ENCODE results near the gene NEK10. TPM values are rescaled to one million over a fixed set of nuclear protein-coding genes. Genes with fewer than 3 reads are reported as not detected.

NEK10 gene
- total and polyA plus RNA-seq, 2 of the 13 experiments (the other 11 are each of a cell fraction or from before 2014, with no cell fraction given), result 2.8 to 14.2 TPM

- no peak for TF ChIP-seq CAMTA2 (CRISPR knock-in tag; IDR thresholded peaks at IDR 0.05; ENCODE audit: borderline replicate concordance)
- peak; percentile 92; the same call in 1 of the 2 replicates for TF ChIP-seq TEF (CRISPR knock-in tag; IDR thresholded peaks at IDR 0.05)
- TF ChIP-seq KAT2B (IDR thresholded peaks at IDR 0.05; ENCODE audit: borderline replicate concordance, low read depth, low read length), result no peak
- no peak for TF ChIP-seq ZNF383 (CRISPR knock-in tag; IDR thresholded peaks at IDR 0.05; ENCODE audit: borderline replicate concordance)
- peak; percentile 100 for TF ChIP-seq FOXJ3 (CRISPR knock-in tag; IDR thresholded peaks at IDR 0.05; ENCODE audit: borderline replicate concordance)
- TF ChIP-seq GLMP (CRISPR knock-in tag; IDR thresholded peaks at IDR 0.05; ENCODE audit: borderline replicate concordance), result no peak
- TF ChIP-seq ZNF562 (CRISPR knock-in tag; IDR thresholded peaks at IDR 0.05; ENCODE audit: borderline replicate concordance), result 0 out of 2 replicates have a peak, but pooled peaks have one; percentile 9
- TF ChIP-seq MNT (IDR thresholded peaks at IDR 0.05), result peak; percentile 50
- TF ChIP-seq TP53 (CRISPR knock-in tag; conservative IDR thresholded peaks at IDR 0.05), result peak; percentile 82
- peak; percentile 74 for TF ChIP-seq ZBTB21 (CRISPR knock-in tag; IDR thresholded peaks at IDR 0.05)
- TF ChIP-seq NBN (conservative IDR thresholded peaks at IDR 0.05), result no peak
- peak; percentile 38; the same call in 1 of the 2 replicates for TF ChIP-seq ARNT2 (CRISPR knock-in tag; IDR thresholded peaks at IDR 0.05; ENCODE audit: low read depth)
- TF ChIP-seq ARID5B (CRISPR knock-in tag; IDR thresholded peaks at IDR 0.05), result peak; percentile 100
- TF ChIP-seq ZNF124 (CRISPR knock-in tag; IDR thresholded peaks at IDR 0.05), result peak; percentile 49; the same call in 1 of the 2 replicates
- peak; percentile 86 for TF ChIP-seq SSRP1 (CRISPR knock-in tag; IDR thresholded peaks at IDR 0.05)
- peak; percentile 83; the same call in 1 of the 2 replicates for TF ChIP-seq MIER2 (CRISPR knock-in tag; IDR thresholded peaks at IDR 0.05)
- no peak for TF ChIP-seq PHF5A (CRISPR knock-in tag; IDR thresholded peaks at IDR 0.05; ENCODE audit: low read depth, unreplicated experiment)
- TF ChIP-seq ZMAT3 (CRISPR knock-in tag; conservative IDR thresholded peaks at IDR 0.05), result peak; percentile 67; the same call in 1 of the 2 replicates
- no peak for TF ChIP-seq TOPORS (CRISPR knock-in tag; IDR thresholded peaks at IDR 0.05)
- no peak for TF ChIP-seq ARHGAP35 (CRISPR knock-in tag; IDR thresholded peaks at IDR 0.05; ENCODE audit: borderline replicate concordance)
- no peak for TF ChIP-seq MTA3 (CRISPR knock-in tag; IDR thresholded peaks at IDR 0.05)
- no peak for TF ChIP-seq SRSF4 (IDR thresholded peaks at IDR 0.05; ENCODE audit: low read depth, low read length, poor library complexity, severe bottlenecking)
These were observed 8.8 kb downstream of the NEK10 start (continued) for GRCh38 chr3:27360113-27361078.

All from HepG2 (cell line).